Measurements from ENCODE around the gene ANO9. TPM values are rescaled to one million over a fixed set of nuclear protein-coding genes. Genes with fewer than 3 reads are reported as not detected.
A peak's percentile ranks its signal among the peaks of the same experiment; 100 is the strongest.

Gene ANO9
- total RNA-seq, 1 donor from 2014 or later, result 1.9 TPM

DNA sequence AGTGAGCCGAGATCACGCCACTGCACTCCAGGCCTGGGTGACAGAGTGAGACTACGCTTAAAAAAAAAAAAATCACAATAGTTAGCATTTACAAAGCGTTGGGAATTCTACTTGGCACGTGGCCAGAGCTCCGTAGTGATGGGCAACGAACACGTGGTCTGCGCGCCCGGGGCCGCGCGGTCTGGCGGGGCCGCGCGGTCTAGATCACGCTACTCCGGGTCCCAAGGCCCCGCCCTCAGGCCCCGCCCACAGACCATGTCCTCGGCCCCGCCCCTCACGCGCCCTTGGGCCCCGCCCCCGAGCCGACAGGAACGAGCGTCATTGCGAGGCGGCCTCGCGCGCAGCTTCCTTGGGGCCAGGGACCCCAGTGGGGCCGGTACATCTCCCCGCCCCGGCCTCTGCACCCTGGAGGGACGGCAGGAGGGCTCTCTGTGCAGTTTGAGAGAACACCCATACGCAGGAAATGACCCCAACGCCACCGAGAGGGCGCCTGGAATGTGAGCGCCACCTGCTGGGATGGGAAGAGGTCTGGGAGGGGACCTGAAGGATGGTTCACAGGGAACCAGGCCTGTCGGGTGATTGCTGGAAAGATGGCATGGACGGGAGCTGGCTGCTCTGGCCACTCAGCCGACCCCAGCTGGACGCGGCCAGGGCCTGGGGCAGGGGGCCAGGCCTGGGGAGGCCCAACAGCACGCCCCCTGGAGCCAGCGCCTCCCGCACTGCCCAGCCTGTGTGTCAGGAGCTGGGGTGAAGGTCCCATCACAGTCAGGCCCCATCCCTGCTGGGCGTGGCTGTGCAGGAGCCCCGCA is 6.3 kb upstream of the ANO9 start:
- Mint-ChIP-seq H3K9me3 (ENCODE audit: unreplicated experiment) (no peaks in the 10 kb centered on the region), H3K27ac (ENCODE audit: unreplicated experiment) (peak overlapping the region; percentile 78), H3K4me1 (ENCODE audit: low read depth, unreplicated experiment) (peaks cover 10% of the 10 kb centered on the region), H3K36me3 (ENCODE audit: low read depth, unreplicated experiment) (peaks cover 6% of the 10 kb centered on the region), H3K4me3 (ENCODE audit: unreplicated experiment) (peak overlapping the region; percentile 86), H3K27me3 (ENCODE audit: low read depth, unreplicated experiment) (no peaks in the 10 kb centered on the region)
- peaks cover 22% of the 10 kb centered on the region for H4K20me1 ChIP-seq (ENCODE audit: insufficient read depth, low read length)
- H3K36me3 ChIP-seq (ENCODE audit: insufficient read depth, low read length), result peaks cover 3% of the 10 kb centered on the region
- H2AFZ ChIP-seq (ENCODE audit: low read depth, low read length), result peak overlapping the region; percentile 77
- no peaks in the 10 kb centered on the region for H3K9me3 ChIP-seq (ENCODE audit: insufficient read depth, low read depth, low read length)
- TF ChIP-seq CTCF (IDR thresholded peaks at IDR 0.05; ENCODE audit: insufficient read depth, low read depth, low read length) (peak; percentile 67), EZH2 (IDR thresholded peaks at IDR 0.05; ENCODE audit: insufficient read depth, low read length) (no peak)
- H3K4me2 ChIP-seq (ENCODE audit: low read length), result peak overlapping the region; percentile 79
- H3K4me3 ChIP-seq (ENCODE audit: insufficient read depth, low read depth, low read length), result peak overlapping the region; percentile 58
- peak; percentile 64 for DNase-seq (ENCODE audit: low read depth)
- peak overlapping the region; percentile 73 for H3K9ac ChIP-seq (ENCODE audit: low read length)
- peaks cover 34% of the 10 kb centered on the region for H3K79me2 ChIP-seq (ENCODE audit: insufficient read depth, low read length)
- H3K4me1 ChIP-seq (ENCODE audit: insufficient read depth, low read length), result peaks cover 12% of the 10 kb centered on the region
- no peak for FAIRE-seq
- peak overlapping the region; percentile 79 for H3K27ac ChIP-seq (ENCODE audit: low read depth, low read length)
- no peaks in the 10 kb centered on the region for H3K27me3 ChIP-seq (ENCODE audit: insufficient read depth, low read length)

DNA sequence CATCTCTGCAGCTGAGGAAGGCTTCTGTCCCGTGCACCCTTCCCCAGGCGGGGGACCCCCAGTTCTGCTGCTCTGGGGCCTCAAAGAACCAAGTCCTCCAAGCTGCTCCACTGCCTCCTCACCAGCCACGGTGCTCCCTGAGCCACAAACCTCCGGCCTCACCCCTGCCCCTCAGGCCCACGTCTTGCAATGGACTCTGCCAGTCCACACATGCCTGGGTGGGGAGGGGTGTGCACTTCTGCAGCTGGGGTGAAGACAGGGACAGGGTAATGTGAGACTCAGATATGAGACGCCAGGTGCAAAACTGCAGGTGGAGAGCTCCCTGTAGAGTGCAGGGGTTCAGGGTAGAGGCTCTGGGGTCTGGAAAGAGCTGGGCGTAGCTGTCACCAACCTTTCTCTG is 5.1 kb upstream of the ANO9 start:
- no peaks in the 10 kb centered on the region for H3K36me3 ChIP-seq (ENCODE audit: insufficient read depth, low read length)
- FAIRE-seq, result no peak

More for the DNA sequence above, 5.1 kb upstream of the ANO9 start:
- peaks cover 12% of the 10 kb centered on the region for H3K4me1 ChIP-seq (ENCODE audit: insufficient read depth, low read length)
- no peaks in the 10 kb centered on the region for H3K27me3 ChIP-seq (ENCODE audit: insufficient read depth, low read length)
- no peak overlapping the region for H3K4me3 Mint-ChIP-seq (ENCODE audit: unreplicated experiment)
- no peak overlapping the region for H3K27ac Mint-ChIP-seq (ENCODE audit: unreplicated experiment)
- H3K4me1 Mint-ChIP-seq (ENCODE audit: low read depth, unreplicated experiment), result peaks cover 10% of the 10 kb centered on the region
- no peak overlapping the region for H2AFZ ChIP-seq (ENCODE audit: low read depth, low read length)
- no peak overlapping the region for H3K27ac ChIP-seq (ENCODE audit: low read depth, low read length)
- DNase-seq (ENCODE audit: low read depth), result no peak
- peaks cover 11% of the 10 kb centered on the region for H4K20me1 ChIP-seq (ENCODE audit: insufficient read depth, low read length)
- TF ChIP-seq EZH2 (IDR thresholded peaks at IDR 0.05; ENCODE audit: insufficient read depth, low read length) (no peak), CTCF (IDR thresholded peaks at IDR 0.05; ENCODE audit: insufficient read depth, low read depth, low read length) (no peak)
- peaks cover 22% of the 10 kb centered on the region for H3K79me2 ChIP-seq (ENCODE audit: insufficient read depth, low read length)
- H3K36me3 Mint-ChIP-seq (ENCODE audit: low read depth, unreplicated experiment), result peaks cover 2% of the 10 kb centered on the region
- H3K9ac ChIP-seq (ENCODE audit: low read length), result no peak overlapping the region
- no peaks in the 10 kb centered on the region for H3K9me3 ChIP-seq (ENCODE audit: insufficient read depth, low read depth, low read length)
- H3K4me3 ChIP-seq (ENCODE audit: insufficient read depth, low read depth, low read length), result no peak overlapping the region
- no peaks in the 10 kb centered on the region for H3K9me3 Mint-ChIP-seq (ENCODE audit: unreplicated experiment)
- no peak overlapping the region for H3K4me2 ChIP-seq (ENCODE audit: low read length)
- no peaks in the 10 kb centered on the region for H3K27me3 Mint-ChIP-seq (ENCODE audit: low read depth, unreplicated experiment)
